ENCODE results near the gene NMB.
"Not testable (repeated sequence)": the region's sequence is repeated elsewhere in the genome, so short reads cannot be mapped to it uniquely, and the experiment has no call there.

NMB gene, protein sequence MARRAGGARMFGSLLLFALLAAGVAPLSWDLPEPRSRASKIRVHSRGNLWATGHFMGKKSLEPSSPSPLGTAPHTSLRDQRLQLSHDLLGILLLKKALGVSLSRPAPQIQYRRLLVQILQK

DNA sequence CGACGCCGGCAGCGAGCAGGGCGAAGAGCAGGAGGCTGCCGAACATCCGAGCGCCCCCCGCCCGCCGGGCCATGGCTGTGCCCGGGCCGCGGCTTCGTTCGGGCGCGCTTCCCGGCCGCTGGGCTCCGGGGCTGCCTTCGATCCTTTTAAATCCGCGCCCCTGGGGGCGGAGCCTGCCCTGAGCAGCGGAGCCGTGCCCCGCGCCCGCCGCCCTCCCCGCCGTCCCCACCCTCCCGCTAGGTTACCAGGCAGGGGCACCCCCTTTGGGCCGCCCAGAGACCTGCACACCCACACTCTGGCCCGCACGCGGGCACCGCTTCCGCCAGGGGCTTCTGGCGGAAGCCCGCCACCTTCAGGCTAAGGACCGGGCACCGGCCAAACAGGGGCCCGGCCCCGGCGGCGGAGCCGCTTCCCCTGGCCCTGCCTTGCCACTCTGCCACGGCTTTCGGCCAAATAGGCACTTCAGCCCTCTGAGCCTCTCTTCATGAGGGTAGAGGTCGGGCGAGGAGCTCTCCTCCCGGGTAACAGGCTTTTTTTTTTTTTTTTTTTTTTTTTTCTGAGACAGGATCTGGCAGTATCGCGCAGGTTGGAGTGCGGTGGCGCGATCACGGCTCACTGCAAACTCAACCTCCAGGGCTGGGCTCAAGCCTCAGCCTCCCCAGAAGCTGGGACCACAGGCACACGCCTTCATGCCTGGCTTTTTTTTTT lies at the start of gene NMB:
NMB (minus strand) TSS at position 120 of the 708 bp plus-strand sequence; CDS start at position 73, 47 bp downstream.
- peak; percentile 74 for DNase-seq

DNA sequence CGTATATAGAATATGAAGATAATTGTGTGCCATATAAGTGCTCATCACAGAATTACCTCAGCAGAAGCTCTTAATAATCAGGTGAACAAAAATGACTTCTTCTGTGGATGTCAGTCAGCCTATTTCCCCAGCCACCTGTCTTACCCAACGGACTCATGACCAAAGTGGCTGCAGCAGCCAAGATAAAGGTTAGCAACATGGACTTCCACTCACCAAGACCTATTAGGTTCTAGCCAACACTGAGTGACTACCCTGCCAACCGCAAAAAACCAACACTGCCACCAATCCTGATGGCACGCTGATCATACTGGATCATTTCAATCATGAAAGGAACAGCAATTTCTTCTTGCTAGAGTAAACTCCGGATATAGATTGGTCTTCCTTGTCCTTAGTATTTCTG lies 45.8 kb upstream of the NMB start:
- no peak for DNase-seq

DNA sequence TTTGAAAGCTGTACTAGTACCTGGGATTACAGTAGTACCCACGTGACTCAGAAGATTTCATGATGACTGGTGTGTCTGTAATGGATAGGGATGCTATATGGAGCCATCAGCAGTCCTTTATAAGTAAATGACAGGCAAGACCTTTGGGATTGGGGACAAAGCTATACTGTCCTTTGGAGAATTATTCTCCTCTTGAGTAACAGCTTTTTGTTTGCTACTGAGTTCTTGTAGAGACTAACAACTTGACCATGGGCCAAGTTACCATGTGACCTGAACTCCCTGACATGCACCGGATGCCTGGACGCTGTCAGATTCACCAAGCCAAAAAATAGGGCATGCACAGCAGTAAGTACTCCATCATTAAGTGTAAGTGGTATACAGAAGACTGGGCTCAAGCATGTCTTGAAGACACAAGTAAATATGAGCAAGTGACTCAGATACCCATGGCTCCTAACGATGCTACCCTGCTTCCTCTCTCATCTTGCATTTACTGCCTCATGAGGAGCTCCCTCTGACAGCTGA lies 45.0 kb upstream of the NMB start:
- no peak for DNase-seq

DNA sequence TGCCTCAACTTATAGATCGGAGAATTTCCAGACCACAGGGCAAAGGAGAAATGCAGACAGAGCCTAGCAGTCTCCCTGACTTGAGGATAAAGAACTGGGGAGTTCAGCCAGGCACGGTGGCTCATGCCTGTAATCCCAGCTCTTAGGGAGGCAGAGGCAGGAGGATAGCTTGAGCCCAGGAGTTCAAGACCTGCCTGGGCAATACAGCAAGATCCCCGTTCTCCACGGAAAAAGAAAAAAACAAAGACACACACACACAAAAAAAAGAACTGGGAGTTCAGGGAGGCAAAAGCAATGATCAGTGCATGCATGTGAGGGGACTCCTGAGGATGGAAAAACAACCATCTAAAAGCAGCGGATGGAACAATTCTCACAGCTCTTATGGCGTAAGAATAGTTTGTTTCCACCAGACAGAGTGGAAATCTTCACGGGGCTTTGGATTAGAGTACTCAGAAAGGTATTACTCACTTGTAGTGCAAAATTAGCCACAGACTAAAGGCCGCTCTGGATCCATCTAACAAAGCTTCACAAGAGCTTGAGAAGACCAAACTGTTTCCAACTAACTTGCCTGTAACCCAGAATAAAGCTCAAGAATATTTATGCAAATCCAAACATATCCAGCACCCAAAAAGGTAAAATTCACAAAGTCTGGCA lies 41.7 kb upstream of the NMB start:
- DNase-seq = no peak

DNA sequence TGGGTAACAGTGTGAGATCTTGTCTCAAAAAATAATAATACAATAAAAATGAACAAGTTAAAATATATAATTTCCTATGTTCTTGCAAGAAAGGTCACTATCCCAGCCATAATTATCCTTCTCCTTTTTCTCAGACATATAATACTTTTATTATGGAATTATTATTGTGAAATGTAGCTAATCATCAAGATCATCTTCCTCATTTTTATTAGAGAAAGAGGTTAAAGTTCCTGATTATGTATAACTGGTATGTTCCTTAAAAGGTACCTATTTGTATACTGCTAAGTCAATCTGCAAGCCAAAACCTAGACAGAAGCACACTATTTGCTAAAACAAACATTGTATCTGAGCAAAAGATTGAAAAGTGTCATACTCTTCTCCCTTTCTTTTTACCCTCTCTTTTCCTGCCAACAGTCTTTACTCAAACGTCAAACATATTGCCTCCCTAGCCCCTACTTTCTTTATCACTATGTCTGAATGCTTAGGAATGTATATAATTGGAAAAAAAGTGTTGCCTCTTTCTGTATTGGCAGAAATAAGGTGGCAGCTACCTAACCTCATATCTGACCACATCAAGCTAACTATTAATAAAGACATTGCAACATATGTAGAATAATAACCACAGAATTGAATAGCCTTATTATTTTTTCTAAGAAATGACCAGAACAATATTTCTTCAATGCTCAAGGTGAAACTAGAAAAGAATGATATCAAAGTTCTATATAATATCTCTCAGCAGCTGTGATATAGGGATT lies 39.4 kb upstream of the NMB start:
- DNase-seq = no peak

DNA sequence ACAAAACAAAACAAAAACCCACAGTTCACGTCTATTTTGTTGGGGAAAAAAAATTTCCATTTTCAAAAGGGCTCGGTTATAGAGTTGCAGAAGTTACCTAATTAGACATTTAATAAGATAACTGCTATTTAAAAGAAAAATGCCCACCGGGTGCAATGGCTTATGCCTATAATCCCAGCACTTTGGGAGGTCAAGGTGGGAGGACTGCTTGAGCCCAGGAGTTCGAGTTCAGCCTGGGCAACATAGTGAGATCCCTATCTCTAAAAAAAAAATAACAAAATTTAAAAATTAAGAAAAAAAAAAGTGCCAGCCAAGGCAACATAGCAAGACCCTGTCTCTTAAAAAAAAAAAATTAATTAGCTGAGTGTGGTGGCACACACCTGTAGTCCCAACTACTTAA lies 38.8 kb upstream of the NMB start:
- no peak for DNase-seq

DNA sequence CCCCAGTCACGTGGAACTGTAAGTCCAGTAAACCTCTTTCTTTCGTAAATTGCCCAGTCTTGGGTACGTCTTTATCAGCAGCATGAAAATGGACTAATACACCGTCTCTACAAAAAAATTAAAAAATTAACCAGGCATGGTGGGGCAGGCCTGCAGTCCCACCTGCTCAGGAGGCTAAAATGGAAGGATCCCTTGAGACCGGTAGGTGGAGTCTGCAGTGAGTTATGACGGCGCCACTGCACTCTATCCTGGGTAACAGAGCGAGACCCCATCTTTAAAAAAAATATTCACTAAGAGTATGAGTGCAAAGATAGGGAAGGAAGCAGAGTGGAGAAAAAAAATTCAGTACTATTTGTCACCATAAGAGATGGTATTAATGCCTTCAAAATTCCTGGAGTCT lies 32.3 kb upstream of the NMB start:
- DNase-seq = no peak

DNA sequence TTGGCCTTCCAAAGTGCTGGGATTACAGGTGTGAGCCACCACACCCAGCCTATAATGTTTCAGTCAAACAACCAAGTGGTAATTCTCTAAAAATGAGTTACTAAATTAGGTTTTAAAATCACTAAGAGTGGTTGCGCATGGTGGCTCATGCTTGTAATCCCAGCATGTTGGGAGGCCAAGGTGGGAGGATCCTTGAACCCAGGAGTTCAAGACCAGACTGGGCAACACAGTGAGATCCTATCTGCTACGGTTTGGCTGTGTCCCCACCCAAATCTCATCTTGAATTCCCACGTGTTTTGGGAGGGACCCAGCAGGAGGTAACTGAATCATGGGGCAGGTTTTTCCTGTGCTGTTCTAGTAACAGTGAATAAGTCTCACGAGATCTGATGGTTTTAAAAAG lies 31.9 kb upstream of the NMB start:
- no peak for DNase-seq

DNA sequence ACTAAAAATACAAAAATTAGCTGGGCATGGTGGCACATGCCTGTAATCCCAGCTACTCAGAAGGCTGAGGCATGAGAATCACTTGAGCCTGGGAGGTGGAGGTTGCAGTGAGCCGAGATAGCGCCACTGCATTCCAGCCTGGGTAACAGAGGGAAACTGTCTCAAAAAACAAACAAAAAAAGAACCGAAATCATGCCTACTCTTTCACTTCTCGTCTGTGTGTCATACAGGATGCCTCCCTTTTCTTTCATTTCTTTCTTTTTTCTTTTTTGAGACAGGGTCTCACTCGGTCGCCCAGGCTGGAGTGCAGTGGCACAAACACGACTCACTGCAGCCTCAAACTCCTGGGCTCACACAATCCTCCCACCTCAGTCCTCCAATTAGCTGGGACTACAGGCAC lies 28.4 kb upstream of the NMB start:
- DNase-seq = not testable (repeated sequence)

DNA sequence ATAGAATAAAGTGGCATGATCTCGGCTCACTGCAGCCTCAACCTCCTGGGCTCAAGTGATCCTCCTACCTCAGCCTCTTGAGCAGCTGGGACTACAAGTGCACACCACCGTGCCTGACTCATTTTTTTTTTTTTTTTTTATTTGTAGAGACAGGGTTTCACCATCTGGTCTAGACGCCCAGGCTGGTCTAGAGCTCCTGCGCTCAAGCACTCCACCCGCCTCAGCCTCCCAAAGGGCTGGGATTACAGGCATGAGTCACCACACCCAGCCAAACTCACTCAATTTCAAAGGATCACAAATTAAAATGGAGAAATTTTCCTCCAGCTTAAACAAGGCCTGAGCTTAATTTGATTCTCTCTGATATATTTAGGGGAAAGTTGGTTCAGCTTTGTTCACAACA lies 27.3 kb upstream of the NMB start:
- no peak for DNase-seq

DNA sequence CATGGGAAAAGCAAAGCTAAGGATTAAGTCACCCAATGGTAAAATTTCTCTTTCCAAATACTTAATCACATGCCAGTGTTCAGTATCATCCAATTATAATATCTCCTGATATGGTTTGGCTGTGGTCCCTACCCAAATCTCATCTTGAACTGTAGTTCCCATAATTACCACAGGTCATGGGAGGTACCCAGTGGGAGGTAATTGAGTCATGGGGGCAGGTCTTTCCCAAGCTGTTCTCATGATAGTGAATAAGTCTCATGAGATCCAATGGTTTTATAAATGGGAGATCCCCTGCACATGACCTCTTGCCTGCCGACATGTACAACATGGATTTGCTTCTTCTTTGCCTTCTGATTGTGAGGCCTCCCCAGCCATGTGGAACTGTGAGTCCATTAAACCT lies 26.1 kb upstream of the NMB start:
- DNase-seq = no peak

DNA sequence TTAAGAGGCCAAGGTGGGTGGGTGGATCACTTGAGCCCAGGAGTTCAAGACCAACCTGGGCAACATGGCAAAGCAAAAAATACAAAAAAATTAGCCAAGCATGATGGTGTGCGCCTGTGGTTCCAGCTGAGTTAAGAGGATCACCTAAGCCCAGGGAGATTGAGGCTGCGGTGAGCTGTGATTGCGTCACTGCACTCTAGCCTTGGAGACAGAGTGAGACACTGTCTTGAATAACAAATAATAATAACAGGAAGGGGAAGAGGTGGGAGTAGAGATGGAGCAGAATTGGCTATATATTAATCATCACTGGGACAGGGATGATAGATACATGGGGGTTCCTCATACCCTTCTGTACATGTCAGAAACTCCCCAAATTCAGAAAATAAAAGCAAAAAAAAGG lies 23.8 kb upstream of the NMB start:
- DNase-seq = no peak

DNA sequence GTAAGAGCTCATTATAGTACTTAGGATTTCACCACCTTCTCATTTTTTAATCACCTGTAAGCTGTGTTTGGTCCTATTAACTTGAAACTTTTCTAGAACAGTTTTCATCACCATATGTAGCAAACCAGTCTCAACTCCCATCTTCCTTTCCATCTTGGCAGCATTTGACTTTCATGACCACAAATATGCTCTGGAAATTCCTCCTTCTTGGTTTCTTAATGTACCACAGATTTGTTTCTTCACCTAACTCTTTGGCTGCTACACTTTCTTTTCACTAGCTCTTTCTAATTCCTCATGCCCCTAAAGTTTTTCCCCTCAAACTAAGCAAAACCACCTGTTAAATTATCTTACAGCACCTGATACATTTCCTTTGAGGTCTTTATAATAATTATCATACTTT lies 13.2 kb upstream of the NMB start:
- no peak for DNase-seq

DNA sequence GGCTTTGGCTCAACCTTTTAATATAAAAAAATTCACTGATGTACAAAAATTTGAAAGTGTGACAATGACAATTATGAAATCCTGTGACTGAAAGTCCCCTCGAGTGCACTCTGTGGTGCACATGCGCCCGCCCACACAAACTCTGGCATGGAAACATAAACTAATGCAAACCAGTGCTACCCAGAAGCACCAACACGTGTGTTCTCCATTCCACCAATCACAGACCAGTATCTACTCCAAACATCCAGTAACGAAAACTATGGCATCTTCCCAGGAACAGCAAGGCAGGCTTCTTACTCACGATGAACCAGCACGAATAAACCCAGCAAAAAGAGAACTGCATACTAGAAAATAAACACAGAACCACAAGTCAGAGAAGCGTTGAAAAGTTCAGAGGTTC lies 11.7 kb upstream of the NMB start:
- DNase-seq = no peak

DNA sequence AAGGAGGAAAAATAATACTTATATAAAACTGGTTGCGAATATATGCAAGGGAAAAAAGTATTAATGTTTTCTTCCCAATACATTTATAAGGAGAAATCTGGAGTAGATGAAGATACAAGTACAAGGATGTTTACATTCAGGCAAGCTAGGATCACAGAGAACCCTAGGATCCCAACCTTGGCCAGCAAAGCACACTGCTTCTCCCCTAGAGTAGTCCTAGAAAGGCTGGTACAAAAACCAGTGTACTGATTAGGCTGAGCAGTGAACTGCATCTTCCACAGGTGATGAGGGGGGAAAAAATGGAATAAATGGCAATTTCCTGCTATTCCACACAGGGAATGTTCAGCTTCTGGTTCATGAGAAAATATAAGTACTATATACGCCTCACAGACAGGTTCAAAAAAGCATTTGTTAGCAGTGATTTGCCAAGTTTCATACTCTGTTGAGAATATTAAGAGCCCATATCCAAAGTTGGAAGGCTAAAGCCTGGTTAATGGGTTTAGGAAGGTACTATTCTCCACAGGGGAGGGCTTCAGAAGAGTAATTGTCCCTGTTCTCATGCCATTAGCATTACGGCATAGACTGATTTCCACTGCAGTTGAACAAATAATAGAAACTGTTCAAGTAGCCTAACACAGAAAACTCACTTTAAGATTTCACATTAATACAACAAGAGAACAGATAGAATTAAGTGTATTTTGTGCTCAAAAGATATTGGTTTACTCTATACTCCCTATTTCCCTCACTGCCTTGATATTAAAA lies 10.4 kb upstream of the NMB start:
- no peak for DNase-seq

DNA sequence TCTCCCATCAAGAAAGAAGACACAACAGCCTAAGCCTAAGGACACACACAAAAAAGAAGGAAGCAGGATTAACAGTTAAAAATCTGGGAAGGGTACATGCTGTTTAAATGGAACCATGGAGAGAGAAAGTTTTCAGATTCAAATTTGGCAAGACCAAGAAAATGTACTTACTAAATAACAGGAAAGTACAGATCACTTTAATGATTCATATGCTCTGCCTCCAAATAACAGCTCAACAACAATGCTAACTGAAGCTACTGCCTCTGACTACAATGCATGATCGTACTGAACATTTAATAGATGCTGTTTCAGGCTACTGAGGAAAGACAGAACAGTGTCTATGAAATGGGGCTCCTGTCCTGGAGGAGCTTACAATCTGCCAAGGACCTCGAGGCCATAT lies 8.4 kb upstream of the NMB start:
- DNase-seq = no peak

DNA sequence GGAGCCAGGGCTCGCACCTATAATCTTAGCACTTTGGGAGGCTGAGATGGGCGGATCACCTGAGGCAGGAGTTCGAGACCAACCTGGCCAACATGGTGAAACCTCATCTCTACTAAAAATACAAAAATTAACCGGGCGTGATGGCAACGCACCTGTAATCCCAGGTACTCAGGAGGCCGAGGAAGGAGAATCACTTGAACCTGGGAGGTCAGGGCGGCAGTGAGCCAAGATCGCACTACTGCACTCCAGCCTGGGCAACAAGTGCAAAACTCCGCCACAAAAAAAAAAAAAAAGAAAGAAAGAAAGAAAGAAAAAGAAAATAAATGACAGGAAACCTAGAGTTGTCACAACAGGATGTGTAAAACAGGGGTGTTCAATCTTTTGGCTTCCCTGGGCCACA lies 3.0 kb upstream of the NMB start:
- DNase-seq = no peak

DNA sequence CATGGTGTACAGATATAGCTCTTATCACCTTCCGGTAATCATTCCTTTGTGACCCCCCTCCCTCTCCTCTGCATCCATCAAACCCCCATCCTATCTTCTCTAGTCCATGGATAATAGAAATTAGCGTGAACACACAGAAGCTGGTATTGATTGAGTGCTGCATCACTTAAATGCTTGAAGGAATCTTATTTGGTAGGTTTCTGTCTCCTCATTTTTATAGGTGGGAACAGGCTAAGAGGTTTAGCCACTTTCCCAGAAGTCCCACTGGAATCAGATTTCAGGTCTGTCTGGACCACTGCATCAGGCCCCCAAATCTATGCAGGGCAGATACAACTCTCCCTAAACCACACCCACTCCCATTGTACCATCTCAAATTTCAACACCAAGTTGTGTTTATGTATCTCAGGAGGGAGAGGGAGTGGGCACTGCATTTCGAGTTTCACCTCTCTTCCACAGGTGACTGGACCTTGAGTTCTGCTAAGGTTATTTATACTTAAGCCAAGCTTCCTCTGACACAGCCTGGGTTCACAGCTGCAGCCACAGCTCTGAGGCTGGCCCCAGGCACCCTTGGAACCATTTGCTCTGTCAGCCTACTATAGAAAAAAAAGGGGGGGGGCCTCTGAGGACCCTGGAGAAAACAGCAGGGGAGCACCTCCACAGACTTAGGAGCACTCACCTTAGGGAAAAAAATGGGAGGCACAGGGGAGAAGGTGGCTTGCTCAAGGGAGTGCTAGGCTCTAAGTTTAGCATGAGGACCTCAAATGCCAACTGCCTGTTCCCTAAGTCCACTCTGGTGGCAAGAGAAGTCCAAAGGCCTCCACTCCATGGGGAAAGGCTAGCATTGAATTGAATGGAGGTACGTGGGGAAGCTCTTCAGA lies 2.1 kb upstream of the NMB start:
- DNase-seq = no peak

DNA sequence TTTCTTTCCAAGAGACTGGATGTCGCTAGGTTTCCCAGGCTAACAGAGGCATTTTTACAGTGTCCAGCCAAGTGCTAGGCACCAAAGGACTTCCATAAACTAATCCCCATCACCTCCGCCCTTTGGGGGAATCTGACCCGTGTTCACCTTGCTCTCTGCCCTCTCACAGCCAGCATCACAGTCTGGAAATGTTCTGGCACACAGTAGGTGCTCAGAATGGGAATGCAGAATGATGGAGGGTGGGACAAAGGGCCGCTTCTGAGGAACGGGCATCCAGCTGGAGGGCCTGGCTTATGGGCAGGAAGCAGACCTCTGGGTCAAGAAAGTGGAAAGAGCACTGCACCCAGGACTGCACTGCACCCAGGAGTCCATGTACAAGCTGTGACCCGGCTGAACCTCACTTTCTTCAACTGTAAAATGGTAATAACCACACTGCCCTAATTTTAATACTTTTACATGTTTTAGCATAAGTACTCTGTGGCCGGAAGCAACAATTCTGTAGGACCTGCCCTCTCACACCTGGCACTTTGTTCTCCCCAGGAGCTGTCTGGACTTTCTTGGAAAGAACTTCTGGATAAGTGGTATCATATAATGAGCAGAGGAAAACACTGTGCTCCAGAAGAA lies 901 bp upstream of the NMB start:
- DNase-seq = no peak

DNA sequence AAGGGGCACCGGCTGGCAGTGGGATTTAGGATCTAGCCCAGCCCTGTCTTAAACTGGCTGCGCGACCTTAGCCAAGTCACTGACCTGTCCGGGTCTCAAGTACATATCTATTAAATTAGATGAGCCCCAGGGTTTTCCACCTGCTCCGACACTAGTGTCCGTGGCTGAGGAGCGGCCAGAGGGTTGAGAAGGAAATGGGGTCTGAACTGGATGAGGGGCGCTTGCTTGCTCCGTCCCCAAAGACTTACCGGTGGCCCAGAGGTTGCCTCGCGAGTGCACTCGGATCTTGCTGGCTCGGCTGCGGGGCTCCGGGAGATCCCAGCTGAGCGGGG lies 285 bp downstream of the NMB start:
- DNase-seq = no peak

DNA sequence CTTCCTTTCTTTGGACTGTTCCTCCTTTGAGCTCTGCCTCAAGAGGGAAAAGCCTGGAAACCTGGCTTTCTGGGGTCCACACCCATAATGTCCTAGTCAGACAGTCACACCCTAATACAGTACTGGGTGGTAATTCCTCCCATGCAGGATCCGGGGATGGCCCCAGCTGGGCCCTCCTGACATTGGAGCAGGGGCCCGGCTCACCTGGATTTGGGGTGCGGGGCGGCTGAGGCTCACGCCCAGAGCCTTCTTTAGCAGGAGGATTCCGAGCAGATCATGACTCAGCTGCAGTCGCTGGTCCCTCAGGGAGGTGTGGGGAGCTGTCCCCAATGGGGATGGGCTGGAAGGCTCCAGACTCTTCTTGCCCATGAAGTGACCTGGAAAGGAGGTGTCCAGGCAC lies 1.0 kb downstream of the NMB start:
- no peak for DNase-seq

All from activated CD4-positive, alpha-beta T cell treated with anti-CD3 and anti-CD28 coated beads for 1 hour (primary cell).